NCI-H2227 treated with DMSO at 0.1 percent for 48 hours (cell line): ENCODE measurements around the gene COP1.

Experiments
- DNase-seq: peaks from one replicate; lab custom pipeline; 2025; lab: John Stamatoyannopoulos, UW

COP1 gene

DNA sequence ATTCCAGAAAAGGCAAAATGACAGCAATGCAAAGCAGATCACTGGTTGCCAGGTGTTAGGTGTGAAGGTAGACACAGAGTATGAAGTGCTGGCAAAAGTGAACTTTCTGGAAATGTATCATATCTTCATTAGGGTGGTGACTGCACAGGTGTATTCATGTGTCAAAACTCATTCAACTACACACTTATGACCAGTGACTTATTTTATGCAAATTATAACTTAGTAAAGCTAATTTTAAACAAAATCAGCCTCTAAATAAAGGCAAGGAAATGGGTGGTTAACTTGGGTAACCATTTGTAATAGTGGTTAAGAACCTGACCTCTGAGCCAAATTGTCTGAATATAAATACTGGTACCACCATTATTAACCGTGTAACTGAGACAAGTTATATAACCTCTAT lies 7.4 kb downstream of the COP1 start:
- DNase-seq, result no peak

DNA sequence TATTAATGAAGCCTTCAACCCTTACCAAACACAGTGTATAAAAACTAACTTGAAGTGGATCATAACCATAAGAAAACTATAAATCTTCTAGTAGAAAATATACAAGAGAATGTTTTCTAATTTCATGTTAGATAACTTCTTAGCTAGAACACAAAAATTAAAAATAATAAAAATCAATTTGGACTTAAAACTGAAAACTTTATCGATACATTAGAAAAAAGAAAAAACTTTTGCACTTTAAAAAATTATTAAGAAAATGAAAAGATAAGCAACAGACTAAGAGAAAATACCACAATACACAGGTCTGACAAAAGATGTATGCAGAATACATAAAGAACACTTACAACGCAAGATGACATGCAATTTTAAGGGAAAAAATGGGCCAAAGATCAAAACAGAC lies 8.7 kb downstream of the COP1 start:
- no peak for DNase-seq

DNA sequence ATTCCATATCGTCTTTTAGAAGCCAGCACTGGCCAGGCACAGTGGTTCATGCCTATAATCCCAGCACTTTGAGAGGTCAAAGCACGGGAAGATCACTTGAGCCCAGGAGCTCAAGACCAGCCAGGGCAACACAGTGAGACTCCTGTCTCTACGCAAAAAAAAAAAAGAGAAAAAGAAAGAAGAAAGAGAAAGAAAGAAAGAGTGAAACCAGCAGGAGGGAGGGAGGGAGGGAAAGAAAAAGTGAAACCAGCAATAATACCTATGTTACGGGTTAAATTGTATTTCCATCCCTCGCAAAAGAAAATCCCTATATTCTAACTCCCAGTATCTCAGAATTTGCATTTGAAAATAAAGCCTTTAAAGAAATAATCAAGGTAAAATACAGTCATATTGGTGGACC lies 10.4 kb downstream of the COP1 start:
- no peak for DNase-seq

DNA sequence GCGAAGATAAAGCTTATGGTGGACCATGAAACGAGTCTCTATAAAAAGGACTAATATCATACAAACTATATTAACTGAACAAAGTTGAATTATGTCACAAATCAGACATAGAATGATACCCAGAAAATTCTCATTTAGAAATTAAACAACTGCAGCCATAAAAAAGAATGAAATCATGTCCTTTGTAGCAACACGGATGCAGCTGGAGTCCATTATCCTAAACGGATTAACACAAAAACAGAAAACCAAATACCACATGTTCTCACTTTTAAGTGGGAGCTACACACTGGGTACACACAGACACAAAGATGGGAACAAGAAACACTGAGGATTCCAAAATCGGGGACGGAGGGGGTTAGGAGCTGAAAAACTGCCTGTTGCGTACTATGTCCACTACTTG lies 11.5 kb downstream of the COP1 start:
- DNase-seq, result no peak

DNA sequence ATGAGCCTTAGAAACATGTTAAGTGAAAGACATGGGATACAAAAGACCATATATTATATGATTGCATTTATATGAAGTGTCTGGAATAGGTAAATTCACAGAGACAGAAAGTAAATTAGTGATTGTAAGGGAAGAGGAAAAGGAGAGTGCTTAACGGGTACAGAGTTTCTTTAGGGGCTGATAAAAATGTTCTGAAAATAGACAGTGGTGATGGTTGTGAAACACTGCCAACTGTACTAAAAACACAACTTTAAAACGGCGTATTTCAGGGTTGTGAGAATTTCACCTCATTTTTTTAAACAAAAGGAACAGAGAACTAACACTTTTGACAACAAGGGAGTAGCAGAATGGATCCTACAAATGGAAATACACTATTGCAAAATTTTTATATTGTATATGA lies 13.4 kb downstream of the COP1 start:
- no peak for DNase-seq

DNA sequence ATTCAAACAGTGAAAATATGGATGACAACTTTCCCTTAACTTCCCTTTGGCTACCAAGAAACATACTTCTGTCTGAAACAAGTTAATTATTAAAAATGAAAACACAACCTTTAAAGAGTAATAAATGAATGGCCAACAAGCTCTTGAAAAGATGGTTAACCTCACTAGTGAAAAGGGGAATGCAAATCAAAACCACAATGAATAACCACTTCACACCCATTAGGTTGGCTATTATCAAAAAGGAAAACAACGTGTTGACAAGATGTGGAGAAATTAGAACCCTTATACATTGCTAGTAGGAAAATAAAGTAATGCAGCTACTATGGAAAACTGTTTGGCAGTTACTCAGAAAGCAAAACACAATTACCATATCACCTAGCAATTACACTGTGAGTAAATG lies 14.1 kb downstream of the COP1 start:
- no peak for DNase-seq

DNA sequence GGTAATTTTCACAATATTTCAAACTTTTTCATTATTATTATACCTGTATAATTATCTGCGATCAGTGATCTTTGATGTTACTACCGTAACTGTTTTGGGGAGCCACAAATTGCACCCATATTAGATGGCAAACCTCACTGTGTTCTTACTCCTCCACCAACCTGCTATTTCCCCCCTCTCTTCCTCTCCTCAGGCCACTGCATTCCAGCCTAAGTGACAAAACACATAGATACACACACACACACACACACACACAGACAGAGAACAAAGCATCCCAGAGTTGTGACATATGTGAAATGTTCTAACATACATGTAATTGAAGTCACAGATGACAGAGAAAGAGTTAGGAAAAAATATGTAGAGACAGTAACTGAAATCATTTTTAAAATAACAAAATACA lies 18.5 kb downstream of the COP1 start:
- no peak for DNase-seq

DNA sequence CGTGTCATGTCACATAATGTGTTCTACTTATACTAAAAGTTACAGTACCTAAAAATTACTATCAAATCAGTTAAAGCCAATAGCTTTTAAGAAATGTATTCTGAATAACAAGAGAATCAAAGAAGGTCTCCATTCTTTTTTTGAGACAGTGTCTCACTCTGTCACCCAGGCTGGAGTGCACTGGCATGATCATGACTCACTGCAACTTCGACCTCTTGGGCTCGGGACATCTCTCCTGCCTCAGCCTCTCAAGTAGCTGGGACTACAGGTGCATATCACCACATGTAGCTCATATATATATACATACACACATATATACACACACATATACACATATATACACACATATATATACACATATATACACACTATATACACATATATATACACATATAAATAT lies 20.1 kb downstream of the COP1 start:
- no peak for DNase-seq

DNA sequence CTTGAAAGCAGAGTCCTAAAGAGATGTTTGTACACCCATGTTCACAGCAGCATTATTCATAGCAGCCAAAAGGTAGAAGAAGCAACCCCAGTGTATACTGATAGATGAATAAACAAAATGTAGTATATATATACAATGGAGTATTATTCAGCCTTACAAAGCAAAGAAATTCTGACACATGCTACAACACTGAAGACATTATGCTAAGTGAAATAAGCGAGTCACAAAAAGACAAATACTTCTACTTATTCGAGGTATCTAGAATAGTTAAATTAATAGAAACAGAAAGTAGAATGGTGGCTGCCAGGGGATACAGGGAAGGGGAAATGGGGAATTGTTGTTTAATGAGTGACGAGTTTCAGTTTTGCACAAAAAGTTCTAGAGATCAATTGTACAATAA lies 23.5 kb downstream of the COP1 start:
- no peak for DNase-seq

DNA sequence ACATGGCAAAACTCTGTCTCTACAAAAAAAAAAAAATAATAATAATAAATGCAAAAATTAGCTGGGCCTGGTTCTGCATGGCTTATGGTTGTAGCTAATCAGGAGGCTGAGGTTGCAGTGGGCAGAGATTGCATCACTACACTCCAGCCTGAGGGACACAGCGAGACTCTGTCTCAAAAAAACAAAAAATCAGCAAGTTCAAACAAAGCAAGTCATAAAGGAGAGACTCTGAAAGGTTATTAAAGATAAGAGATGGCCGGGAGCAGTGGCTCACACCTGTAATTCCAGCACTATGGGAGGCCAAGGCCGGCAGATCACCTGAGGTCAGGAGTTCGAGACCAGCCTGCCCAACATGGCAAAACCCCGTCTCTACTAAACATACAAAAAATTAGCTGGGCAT lies 28.8 kb downstream of the COP1 start:
- no peak for DNase-seq

DNA sequence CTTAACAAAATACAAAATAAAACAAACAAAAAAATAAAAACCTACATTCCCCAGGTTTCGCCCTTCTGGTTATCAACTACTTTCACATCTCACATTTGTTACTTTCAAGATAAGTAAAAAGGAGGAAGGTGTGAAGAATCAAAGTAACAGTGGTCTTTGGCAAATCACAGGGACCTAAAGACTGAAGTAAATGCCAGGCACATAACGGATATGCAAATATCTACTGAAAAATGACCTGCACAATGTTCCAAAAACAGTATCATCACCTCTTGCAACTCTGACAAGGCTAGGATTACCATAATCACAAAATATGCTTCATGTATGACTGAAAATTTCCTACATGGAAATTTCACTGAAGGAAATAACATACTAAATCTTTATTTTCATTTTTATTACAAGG lies 29.3 kb downstream of the COP1 start:
- no peak for DNase-seq

DNA sequence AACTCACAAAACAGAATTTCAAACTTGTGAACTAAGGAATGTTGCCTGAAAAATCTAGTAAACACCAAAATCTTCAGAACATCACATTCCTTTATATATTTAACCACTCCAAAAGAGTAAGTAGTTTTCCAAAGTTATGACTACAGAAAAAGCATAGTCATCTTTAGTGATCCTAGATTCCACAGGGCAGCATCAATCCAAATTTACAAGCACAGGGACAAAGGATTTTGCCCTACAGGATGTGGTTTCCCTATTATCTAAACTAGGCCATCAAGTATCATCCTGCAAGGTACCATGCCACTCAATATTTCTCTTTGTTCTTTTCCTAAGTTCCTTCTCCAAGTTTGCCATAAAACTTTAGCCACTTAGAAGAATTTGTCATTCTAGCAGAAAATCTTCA lies 33.0 kb downstream of the COP1 start:
- no peak for DNase-seq

DNA sequence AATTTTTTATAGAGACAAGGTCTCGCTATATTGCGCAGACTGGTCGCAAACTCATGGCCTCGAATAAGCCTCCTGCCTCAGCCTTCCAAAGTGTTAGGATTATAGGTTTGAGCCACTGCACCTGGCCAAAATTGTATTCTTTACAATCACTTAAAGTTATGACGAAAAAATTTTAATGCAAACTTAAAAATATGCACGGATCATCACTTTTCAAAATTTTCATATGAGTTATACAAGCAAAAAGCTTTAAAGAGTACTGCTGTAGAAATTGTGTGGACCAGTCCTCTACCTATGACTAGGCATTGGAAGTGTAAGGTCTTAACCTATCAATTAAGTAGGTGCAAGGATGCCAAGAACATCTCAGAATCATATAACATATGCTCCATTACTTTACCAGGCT lies 34.9 kb downstream of the COP1 start:
- DNase-seq, result no peak

DNA sequence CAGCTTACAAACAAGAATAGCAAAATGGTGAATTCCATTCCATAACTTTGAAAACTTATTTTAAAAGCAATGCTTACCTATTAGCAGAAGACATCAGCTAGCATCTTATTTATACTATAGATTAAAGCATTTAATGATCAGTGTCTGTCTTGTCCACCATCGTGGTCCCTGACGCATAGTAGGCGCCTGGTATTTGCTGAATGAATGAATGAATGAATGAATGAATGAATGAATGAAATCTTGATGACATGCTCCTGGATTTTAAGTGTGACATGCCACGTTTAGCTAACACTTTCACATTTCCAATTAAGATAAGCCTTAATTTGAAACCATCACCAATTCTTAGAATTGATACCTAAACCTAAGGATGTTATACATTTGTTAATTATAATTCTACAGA lies 39.9 kb downstream of the COP1 start:
- DNase-seq, result no peak

DNA sequence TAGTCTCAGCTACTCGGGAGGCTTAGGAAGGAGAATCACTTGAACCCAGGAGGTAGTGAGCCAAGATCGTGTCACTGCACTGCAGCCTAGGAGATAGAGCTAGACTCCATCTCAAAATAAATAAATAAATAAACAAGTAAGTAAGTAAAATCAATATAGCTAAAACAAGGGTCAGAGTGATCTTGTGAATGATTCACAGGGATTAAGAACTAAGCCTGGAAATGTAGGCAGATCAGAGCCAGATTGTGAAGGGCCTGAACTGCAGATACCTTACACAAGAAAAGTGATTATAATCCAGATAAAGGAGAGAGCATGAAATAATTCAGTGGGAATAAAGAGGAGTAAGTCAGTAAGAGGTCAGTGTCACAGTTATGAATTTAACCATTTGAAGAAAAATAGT lies 41.5 kb downstream of the COP1 start:
- no peak for DNase-seq

DNA sequence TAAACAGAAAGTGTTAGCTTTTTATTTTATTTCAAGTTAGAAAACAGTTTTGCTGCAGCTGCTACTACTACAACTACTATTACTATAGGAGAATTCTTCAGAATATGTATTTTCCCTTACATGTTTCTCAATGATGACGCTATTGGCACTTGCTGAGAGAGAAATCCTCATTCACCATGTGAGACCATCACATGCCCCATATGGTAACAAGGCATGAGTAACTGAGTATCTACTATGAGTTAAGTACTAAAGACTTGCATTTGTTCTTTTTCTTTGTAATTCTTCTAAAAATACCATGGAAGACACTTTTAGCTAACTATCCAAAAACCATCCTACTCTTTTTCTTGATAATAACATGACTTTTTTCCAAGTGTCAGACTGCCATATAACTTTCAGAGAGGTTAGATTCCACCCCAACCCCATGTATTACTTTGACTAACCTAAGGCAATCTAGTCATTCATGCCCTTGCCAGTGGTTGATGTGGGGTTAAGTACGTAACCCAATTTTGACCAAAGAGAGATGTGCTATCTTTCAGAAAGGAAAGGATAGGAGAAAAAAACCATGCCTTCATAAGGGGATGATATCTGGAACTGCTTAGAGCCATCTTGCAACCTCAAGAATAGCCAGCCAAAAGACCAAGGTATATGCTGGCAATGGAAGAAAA lies 42.9 kb downstream of the COP1 start:
- no peak for DNase-seq

DNA sequence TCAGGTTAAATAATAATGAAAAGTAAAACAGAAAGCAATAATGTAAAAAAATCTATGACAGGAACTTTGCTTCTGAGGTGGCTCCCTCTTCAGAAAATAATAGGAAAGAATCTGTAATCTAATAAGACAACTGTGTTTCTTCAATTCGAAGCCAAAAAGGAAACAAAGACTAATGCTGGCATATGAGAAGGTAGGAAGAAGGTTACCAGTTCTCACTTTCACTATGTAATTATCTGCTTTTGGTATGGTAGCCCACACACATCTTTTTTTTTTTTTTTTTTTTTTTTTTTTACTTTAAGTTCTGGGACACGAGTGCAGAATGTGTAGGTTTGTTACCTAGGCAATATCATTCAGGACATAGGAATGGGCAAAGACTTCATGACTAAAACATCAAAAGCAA lies 47.1 kb downstream of the COP1 start:
- DNase-seq, result no peak

DNA sequence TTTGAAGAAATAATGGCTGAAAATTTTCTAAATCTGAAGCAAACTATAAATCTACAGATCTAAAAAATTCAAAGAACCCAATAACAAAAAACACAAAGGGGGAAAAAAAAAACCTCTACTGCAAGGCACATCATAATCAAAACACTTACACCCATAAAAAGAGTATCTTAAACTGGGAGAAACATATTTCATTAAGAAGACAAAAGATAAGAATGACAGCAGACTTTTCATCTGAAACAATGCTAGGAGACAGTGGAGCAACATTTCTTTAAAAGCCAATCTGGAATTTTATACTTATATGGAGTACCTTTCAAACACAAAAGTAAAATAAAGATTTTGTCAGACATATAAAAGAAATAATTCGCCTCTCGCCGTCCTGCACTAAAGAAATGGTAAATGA lies 49.1 kb downstream of the COP1 start:
- DNase-seq, result no peak

DNA sequence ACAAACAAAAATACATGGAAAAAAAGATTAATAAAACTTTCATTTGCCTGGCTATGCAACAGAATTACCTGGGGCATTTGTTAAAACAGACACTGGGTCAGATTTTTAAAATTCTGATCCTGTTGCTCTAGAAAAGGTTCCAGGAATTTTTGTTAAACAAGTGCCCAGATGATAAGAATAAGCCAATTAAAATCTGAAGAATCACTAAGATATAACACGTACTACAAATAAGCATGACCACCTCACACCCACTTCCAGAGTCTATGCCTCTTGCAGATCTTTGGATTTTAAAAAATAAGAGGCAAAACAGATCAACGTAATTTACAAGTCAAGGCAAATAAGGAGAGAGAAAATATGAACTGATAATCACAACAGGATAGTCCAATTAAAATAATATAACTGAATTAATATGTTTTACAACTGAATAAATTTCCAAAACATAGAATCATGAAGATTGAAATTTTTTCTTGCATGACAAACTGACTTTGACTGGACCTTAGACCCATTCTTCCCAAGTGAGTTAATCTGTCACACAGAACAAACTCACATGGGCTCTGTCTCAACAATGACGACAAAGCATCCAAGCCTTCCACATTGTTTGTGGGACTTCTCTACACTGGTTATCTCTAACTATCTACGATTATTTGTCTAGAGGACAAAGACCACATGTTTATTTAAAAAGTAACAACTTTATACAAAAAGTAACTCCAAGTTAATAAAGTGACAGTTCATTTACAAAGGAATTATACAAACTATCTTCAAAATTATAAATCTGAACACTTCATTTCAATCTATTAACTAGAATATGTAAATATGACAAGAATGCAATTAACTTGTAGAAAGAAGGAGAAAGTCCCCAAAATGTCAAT lies 56.9 kb downstream of the COP1 start:
- DNase-seq, result no peak

DNA sequence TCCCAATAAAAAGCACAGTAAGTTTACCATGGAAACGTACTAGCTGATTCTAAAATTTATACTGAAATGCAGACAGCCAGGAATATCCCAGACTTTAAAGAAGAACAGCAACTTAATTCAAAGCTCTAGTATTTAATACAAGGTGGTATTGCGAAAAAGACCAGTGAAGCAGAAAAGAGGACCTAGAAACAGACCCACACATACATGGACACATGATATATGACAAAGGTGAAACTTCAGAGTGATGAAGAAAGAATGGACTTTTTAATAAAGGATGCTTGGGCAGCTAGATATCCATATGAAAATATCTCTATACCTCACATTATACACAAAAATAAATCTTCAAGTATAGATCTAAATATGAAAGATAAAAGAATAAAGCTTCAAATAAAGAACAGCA lies 62.6 kb downstream of the COP1 start:
- DNase-seq, result no peak

DNA sequence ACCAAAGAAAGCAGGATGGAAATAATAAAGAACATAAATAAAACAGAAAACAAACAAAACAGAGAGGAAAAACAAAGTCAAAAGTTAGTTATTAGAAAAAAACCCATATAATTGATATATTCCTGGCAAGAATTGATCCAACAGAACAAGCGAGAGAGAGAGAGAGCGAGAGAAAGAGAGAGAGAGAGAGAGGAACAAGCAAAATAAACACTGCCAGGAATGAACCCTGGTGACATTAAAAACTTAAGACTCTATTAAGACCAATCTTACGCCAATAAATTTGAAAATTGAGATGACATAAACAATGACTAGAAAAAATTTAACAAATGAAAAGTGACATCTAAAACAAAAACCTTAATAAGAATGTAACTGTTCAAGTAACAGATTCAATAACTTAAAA lies 64.1 kb downstream of the COP1 start:
- DNase-seq, result no peak

DNA sequence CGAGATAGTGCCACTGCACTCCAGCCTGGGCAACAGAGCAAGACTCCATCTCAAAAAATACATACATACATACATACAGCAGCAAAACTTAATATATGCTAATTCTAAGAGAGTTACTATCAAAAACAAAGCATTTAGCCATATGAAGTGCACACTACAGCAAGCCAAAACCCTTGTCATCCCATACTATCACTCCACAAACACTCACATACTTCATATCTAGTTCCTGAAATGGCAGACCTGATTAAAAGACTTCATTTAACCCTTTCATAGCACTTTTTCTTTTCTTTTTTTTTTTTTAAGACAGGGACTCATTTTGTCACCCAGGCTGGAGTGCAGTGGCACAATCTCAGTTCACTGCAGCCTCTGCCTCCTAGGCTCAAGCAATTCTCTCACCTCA lies 65.6 kb downstream of the COP1 start:
- no peak for DNase-seq

DNA sequence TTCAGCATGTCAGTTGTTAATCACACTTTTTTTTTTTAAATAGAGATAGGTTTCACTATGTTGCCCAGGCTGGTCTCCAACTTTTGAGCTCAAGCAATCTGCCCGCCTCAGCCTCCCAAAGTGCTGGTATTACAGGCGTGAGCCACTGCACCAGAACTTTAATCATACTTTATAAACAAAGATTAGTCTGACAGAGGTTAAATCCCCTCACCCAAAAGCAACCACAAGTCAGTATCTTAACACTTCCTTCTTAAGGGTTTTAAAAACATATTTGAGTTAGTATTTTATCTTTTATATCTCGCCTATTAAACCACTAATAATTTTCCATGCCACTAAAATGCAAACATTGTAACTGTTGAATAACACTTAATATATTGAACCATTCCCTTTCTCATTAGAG lies 70.2 kb downstream of the COP1 start:
- no peak for DNase-seq

DNA sequence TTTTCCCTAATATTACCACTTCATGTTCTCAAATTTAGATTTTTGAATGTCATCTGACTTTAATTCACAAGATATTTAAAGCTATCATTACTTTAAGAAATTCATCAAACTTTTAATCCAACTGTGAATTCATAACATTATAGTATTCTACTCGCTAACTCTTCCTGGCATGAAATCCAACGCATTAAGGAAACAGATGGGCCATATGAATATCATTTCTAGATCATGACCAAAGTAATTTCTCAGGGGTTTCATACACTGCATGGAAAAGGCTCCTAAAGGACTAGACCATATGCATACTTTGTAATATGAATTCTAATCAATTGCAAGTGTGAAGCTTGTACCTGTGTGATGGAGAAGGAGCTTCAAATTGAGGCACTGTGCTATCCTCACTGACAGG lies 72.4 kb downstream of the COP1 start:
- DNase-seq, result no peak
